Fibroblast of lung (primary cell): ENCODE results near the gene CTBS. TPM values are rescaled to one million over a fixed set of nuclear protein-coding genes. Genes with fewer than 3 reads are reported as not detected.
A peak's percentile ranks its signal among the peaks of the same experiment; 100 is the strongest.

Experiments
- DNase-seq, 2 donors: peaks; one replicate each; pipeline versions ENCODE4 v3.0.0 to v3.0.0-alpha.2; 2010; ENCODE audit warnings: low read depth in 2 of 2
- H2AFZ ChIP-seq: 2 replicates; pipeline ENCODE4 v1.5.1; 2012; ENCODE audit warnings: low read length, control low read depth, inconsistent platforms
- H3K27ac ChIP-seq: 2 replicates; pipeline ENCODE4 v1.5.1; 2011; ENCODE audit warnings: low read length, control low read depth; ENCODE audit not compliant: insufficient read depth
- H3K27me3 ChIP-seq: 2 replicates; pipeline ENCODE4 v1.5.1; 2011; ENCODE audit warnings: mild to moderate bottlenecking, low read length; ENCODE audit not compliant: control insufficient read depth, insufficient read depth
- H3K36me3 ChIP-seq: 2 replicates; pipeline ENCODE4 v1.5.1; 2011; ENCODE audit warnings: low read length; ENCODE audit not compliant: control insufficient read depth, insufficient read depth
- H3K4me1 ChIP-seq: 2 replicates; pipeline ENCODE4 v1.5.1; 2011; ENCODE audit warnings: low read length; ENCODE audit not compliant: control insufficient read depth, insufficient read depth; ENCODE audit errors: extremely low read depth
- H3K4me2 ChIP-seq: 2 replicates; pipeline ENCODE4 v1.5.1; 2011; ENCODE audit warnings: low read length, control low read depth; ENCODE audit not compliant: insufficient read depth; ENCODE audit errors: extremely low read depth
- H3K4me3 ChIP-seq, 4 experiments: fragments of 200-600 bp in 1 of 4; sonication (generic) in 1 of 4; replicated peaks in 1 of 4; 2 replicates each; pipeline ENCODE4 v1.5.1; 2011 to 2016; ENCODE audit warnings: low read length in 4 of 4, low read depth in 3 of 4, mild to moderate bottlenecking in 3 of 4, control low read depth in 2 of 4, inconsistent platforms in 1 of 4, mixed read lengths in 1 of 4; ENCODE audit not compliant: insufficient read depth in 1 of 4; ENCODE audit errors: control extremely low read depth in 1 of 4
- H3K79me2 ChIP-seq: 2 replicates; pipeline ENCODE4 v1.5.1; 2012; ENCODE audit warnings: mild to moderate bottlenecking, low read length, inconsistent platforms; ENCODE audit not compliant: control insufficient read depth, insufficient read depth
- H3K9ac ChIP-seq: 2 replicates; pipeline ENCODE4 v1.5.1; 2011; ENCODE audit warnings: mild to moderate bottlenecking, low read length, control low read depth; ENCODE audit not compliant: insufficient read depth
- H3K9me3 ChIP-seq: 2 replicates; pipeline ENCODE4 v1.5.1; 2012; ENCODE audit warnings: low read depth, low read length; ENCODE audit not compliant: control insufficient read depth, insufficient read depth
- H4K20me1 ChIP-seq: 2 replicates; pipeline ENCODE4 v1.5.1; 2011; ENCODE audit warnings: low read length; ENCODE audit not compliant: control insufficient read depth, insufficient read depth; ENCODE audit errors: extremely low read depth
- EZH2 ChIP-seq: IDR thresholded peaks from 2 replicates; pipeline ENCODE4 v1.5.1; 2012; ENCODE audit warnings: low read length, control low read depth, mild to moderate bottlenecking; ENCODE audit errors: missing control alignments
- polyA plus RNA-seq, 2 donors: library from polyadenylated mRNA; depleted of rRNA in 1 of 2; stranded (reverse) in 1 of 2; unstranded in 1 of 2; fragments of >200 nt; gene quantifications; 2 replicates each; pipeline ENCODE4 v1.2.1, GENCODE V29; 2011 to 2012; ENCODE audit warnings: missing spikeins in 1 of 2
- total RNA-seq: library from RNA; depleted of rRNA; stranded (reverse); fragments of >200 nt; gene quantifications from 2 replicates; pipeline ENCODE4 v1.2.1, GENCODE V29; 2014
- TF ChIP-seq, protein P1 (sequence below), 2 donors: IDR thresholded peaks in 1 of 2; conservative IDR thresholded peaks in 1 of 2; 1 replicate in 1 of 2; 2 replicates in 1 of 2; pipeline ENCODE4 v1.5.1; 2011 to 2012; ENCODE audit warnings: low read length in 2 of 2, control low read depth in 1 of 2, inconsistent platforms in 1 of 2, low read depth in 1 of 2, mild to moderate bottlenecking in 1 of 2

Gene CTBS
- total and polyA plus RNA-seq, 2 donors (not counting 1 experiment from before 2014, with no cell fraction given): 10.1 to 35.5 TPM

DNA sequence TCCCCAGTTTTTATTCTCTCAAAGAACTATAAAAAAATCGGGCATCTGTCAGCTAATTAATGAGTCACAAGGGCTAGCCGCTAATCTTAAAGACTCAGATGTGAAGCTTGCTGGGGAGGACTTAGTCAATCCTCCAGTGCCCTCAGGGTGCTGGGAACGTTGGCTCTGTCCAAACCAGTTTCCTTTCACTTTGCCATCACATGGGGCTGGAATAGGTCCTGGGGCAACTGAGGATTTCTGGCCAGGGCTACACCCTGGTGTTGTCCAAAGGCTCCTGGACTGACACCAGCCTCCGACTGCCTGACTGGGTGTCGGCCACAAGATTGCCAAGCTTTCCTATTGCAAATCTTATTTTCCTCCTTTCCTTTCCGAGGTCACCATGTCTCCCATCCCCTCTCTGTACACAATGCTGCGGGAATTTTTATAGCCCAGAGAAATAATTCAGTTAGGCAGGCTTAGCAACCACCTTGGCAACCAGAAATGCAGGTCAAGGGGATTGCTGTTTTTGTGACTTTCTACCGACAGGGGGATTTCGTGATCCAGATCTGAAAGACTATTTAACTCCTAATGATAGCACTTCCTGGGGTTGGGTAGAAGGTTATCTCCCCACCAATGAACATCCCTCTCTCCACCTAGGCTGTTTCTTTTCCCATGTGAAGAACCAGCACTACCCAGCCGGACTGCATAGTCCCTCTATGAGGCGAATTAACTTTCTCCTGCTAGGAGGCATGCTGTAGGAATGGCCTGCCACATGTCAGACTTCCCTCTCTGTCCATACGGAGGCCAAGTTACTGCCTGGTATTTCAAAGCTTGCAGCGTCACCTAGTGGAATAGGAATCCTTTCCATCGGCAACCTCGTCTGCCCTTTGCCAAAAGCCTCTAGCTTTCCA is 29.9 kb upstream of the CTBS start:
- no peaks in the 10 kb centered on the region for H3K36me3 ChIP-seq
- peaks cover 9% of the 10 kb centered on the region for H3K4me1 ChIP-seq
- H3K4me2 ChIP-seq: peak overlapping the region; percentile 75
- H3K4me3 ChIP-seq: peak overlapping the region in 1 of 4 experiments; percentile 45
- H4K20me1 ChIP-seq: no peaks in the 10 kb centered on the region
- H2AFZ ChIP-seq: no peak overlapping the region
- no peak overlapping the region for H3K9ac ChIP-seq
- no peaks in the 10 kb centered on the region for H3K27me3 ChIP-seq
- peak overlapping the region; percentile 58 for H3K27ac ChIP-seq
- H3K9me3 ChIP-seq: peaks cover 2% of the 10 kb centered on the region
- H3K79me2 ChIP-seq: no peaks in the 10 kb centered on the region
- peak; percentile 60 to 90 for DNase-seq
- TF ChIP-seq, protein P1, sequence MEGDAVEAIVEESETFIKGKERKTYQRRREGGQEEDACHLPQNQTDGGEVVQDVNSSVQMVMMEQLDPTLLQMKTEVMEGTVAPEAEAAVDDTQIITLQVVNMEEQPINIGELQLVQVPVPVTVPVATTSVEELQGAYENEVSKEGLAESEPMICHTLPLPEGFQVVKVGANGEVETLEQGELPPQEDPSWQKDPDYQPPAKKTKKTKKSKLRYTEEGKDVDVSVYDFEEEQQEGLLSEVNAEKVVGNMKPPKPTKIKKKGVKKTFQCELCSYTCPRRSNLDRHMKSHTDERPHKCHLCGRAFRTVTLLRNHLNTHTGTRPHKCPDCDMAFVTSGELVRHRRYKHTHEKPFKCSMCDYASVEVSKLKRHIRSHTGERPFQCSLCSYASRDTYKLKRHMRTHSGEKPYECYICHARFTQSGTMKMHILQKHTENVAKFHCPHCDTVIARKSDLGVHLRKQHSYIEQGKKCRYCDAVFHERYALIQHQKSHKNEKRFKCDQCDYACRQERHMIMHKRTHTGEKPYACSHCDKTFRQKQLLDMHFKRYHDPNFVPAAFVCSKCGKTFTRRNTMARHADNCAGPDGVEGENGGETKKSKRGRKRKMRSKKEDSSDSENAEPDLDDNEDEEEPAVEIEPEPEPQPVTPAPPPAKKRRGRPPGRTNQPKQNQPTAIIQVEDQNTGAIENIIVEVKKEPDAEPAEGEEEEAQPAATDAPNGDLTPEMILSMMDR (conservative IDR thresholded peaks at IDR 0.05 in 1 of 2, IDR thresholded peaks at IDR 0.05 in 1 of 2; ENCODE audit: low read depth in 1 of 2, low read length in 2 of 2): peak; percentile 33 to 69
- TF ChIP-seq EZH2: no peak

DNA sequence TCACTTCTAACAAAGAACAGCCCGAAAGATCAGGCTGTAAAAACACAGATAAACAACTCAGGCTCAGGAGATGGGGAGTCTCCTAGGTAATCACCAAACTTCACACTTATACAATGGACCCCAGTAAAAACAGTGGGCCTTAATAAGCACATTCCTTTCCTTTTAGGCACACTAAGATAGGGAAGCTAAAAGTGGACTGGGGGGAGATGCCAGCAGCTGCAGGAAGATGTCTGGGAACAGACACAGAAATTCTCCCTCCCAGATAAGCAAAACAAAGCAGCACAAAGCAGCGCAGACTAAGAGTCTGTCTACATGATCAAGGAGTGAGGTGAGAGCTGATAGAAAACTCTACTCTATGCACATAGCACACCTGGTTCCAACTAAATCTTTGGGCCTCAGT is 29.0 kb upstream of the CTBS start:
- H3K9ac ChIP-seq: no peak overlapping the region
- no peaks in the 10 kb centered on the region for H3K79me2 ChIP-seq
- peak overlapping the region; percentile 75 for H3K4me2 ChIP-seq
- peak in 1 of 2 donors; percentile 87 for DNase-seq
- H4K20me1 ChIP-seq: no peaks in the 10 kb centered on the region
- peaks cover 2% of the 10 kb centered on the region for H3K9me3 ChIP-seq
- no peaks in the 10 kb centered on the region for H3K36me3 ChIP-seq
- peak overlapping the region; percentile 58 for H3K27ac ChIP-seq
- peaks cover 17% of the 10 kb centered on the region for H3K4me1 ChIP-seq
- peak overlapping the region in 2 of 4 experiments; percentile 5 to 45 for H3K4me3 ChIP-seq
- H2AFZ ChIP-seq: peak overlapping the region; percentile 52
- TF ChIP-seq, protein P1 (conservative IDR thresholded peaks at IDR 0.05 in 1 of 2, IDR thresholded peaks at IDR 0.05 in 1 of 2; ENCODE audit: low read depth in 1 of 2, low read length in 2 of 2): no peak
- TF ChIP-seq EZH2: no peak
- H3K27me3 ChIP-seq: no peaks in the 10 kb centered on the region

DNA sequence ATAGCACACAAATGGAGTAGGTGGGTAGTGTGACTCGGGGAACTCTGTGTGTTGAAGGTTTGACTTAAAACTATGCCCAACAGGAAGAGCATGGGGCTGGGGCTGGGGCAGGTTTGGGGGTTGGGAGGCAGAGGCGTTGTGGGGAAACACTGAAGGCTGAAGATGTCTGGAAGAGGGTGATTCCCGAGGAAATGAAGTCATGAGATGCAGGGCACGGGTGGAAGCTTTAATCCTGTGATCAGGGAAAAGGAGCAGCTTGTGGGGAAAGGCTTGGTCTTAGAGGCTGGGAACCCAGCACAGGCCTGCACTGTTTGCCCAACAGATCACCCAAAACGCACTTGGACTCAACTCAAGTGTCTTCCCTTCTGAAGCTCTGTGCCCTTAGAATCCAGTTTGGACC is 26.6 kb upstream of the CTBS start:
- no peaks in the 10 kb centered on the region for H3K79me2 ChIP-seq
- no peak overlapping the region for H3K9ac ChIP-seq
- peaks cover 2% of the 10 kb centered on the region for H3K9me3 ChIP-seq
- peak in 1 of 2 donors; percentile 10 for DNase-seq
- H3K27ac ChIP-seq: no peak overlapping the region
- no peak overlapping the region for H3K4me2 ChIP-seq
- no peaks in the 10 kb centered on the region for H3K36me3 ChIP-seq
- H3K4me3 ChIP-seq: no peak overlapping the region
- peaks cover 22% of the 10 kb centered on the region for H3K4me1 ChIP-seq
- no peak for TF ChIP-seq EZH2
- TF ChIP-seq, protein P1 (conservative IDR thresholded peaks at IDR 0.05 in 1 of 2, IDR thresholded peaks at IDR 0.05 in 1 of 2; ENCODE audit: low read depth in 1 of 2, low read length in 2 of 2): no peak
- H4K20me1 ChIP-seq: no peaks in the 10 kb centered on the region
- no peak overlapping the region for H2AFZ ChIP-seq
- H3K27me3 ChIP-seq: no peaks in the 10 kb centered on the region
